HUES6 (cell line): ENCODE data around the gene UROC1.

Experiments used
- H3K27ac ChIP-seq: 2 replicates; pipeline ENCODE4 v1.7.0; 2013; ENCODE audit warnings: low read depth, mild to moderate bottlenecking, low read length, inconsistent platforms
- H3K27me3 ChIP-seq: 2 replicates; pipeline ENCODE4 v1.6.1; 2013; ENCODE audit warnings: low read length; ENCODE audit not compliant: control insufficient read depth, insufficient read depth
- H3K36me3 ChIP-seq: 2 replicates; pipeline ENCODE4 v1.6.1; 2013; ENCODE audit warnings: low read length; ENCODE audit not compliant: control insufficient read depth, insufficient read depth
- H3K4me1 ChIP-seq: 2 replicates; pipeline ENCODE4 v1.6.1; 2013; ENCODE audit warnings: low read length; ENCODE audit not compliant: control insufficient read depth, insufficient read depth
- H3K4me3 ChIP-seq: 2 replicates; pipeline ENCODE4 v1.5.1; 2013; ENCODE audit warnings: low read depth, low read length
- H3K9ac ChIP-seq: one replicate; pipeline ENCODE4 v1.6.1; 2013; ENCODE audit warnings: mild to moderate bottlenecking, low read length
- H3K9me3 ChIP-seq: 2 replicates; pipeline ENCODE4 v1.6.1; 2013; ENCODE audit warnings: low read depth, low read length; ENCODE audit not compliant: control insufficient read depth, insufficient read depth

UROC1 gene

GRCh38 chr3:126473292-126474168 lies 44.0 kb downstream of the UROC1 start:
- Histone ChIP-seq H3K4me3 (peak overlapping the region; percentile 42), H3K9ac (peak overlapping the region; percentile 12), H3K9me3 (no peaks in the 10 kb centered on the region), H3K27me3 (no peaks in the 10 kb centered on the region), H3K27ac (no peak overlapping the region), H3K36me3 (peaks cover 38% of the 10 kb centered on the region), H3K4me1 (peaks cover 30% of the 10 kb centered on the region)

- Histone ChIP-seq H3K4me1 (peaks cover 30% of the 10 kb centered on the region), H3K36me3 (peaks cover 49% of the 10 kb centered on the region), H3K9ac (no peak overlapping the region), H3K9me3 (no peaks in the 10 kb centered on the region), H3K4me3 (peak overlapping the region; percentile 42; the same call in 1 of the 2 replicates), H3K27me3 (no peaks in the 10 kb centered on the region), H3K27ac (no peak overlapping the region)
Observed at GRCh38 chr3:126472277-126473006, 45.1 kb downstream of the UROC1 start.

DNA sequence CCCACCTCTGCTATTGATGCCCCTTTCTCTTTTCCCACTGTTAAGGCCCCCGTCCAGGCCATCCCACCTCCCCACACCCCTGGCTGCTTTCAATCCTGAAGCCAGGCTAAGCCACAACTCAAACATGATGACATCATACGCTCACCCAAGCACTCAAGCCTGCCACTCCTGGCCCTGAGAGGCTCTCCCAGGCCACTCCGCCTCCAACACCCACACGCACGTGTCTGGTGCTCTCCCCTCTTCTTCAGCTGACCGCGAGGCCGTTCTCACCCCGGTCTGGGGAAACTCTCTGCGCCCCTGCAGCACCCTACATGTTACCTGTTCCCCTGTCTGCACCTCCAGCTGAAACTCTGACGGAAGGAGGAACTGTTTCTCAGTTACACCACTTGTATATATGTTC lies 48.1 kb downstream of the UROC1 start:
- Histone ChIP-seq H3K4me3 (no peak overlapping the region), H3K9ac (no peak overlapping the region), H3K9me3 (no peaks in the 10 kb centered on the region), H3K4me1 (peaks cover 21% of the 10 kb centered on the region), H3K27me3 (no peaks in the 10 kb centered on the region), H3K27ac (no peak overlapping the region), H3K36me3 (peaks cover 78% of the 10 kb centered on the region)

DNA sequence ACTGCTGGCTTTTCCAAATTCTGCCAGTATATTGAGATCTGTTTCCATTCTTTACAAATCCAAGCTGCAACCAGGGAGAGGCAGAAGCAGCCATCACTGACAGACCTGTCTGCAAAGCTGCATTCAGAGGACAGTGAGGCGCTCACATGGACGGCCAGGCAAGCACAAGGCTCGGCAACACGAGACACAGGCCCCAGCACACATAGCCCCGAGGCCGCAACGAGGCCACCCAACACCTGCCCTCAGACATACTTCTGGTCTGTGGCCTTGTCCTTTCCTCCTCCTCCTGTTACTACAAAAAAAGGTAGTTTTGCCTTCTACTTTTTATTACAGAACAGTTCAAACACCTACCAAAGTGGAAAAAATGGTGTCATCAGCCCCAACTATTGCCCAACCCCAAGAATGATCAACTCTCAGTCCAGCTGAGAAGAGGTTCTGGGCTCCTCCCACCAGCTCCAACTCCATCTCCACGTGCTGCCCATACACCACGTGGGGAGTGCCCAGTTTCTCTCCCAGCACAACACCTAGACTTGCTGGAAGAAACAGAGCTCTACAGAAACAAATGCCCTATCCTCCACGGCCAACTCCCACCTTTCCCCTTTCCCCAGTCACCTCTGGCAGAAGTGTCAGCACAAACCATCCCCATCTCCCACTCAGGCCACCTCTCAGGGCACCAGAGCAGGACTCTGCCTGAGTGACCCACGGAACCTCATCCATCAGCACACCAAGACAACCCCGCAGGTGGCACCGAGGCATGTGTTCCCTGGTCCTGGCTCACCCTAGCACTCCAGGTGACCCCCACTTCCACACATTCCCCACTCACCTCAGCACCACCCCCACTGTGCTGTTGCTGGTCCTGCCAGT lies 49.3 kb downstream of the UROC1 start:
- Histone ChIP-seq H3K36me3 (peaks cover 90% of the 10 kb centered on the region), H3K9ac (no peak overlapping the region), H3K27ac (no peak overlapping the region), H3K4me3 (no peak overlapping the region), H3K27me3 (no peaks in the 10 kb centered on the region), H3K9me3 (no peaks in the 10 kb centered on the region), H3K4me1 (peaks cover 13% of the 10 kb centered on the region)

DNA sequence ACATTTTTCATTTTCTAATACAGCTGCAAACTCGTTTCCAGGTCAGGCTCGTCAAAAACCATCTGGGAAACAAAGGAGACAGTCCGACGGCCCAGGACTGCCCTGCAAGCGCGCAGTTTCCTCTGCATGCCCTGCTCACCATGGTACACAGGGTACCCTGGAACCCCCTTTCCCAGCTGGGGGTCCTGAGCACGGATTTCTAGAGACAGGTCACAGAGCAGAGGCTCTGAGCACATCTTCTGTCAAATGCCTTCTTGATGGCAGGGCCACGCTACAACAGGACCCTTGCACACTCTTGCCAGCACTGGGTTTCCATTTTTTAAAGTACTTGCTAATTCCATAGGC lies 50.0 kb downstream of the UROC1 start:
- Histone ChIP-seq H3K27ac (no peak overlapping the region), H3K9ac (no peak overlapping the region), H3K27me3 (no peaks in the 10 kb centered on the region), H3K9me3 (no peaks in the 10 kb centered on the region), H3K4me3 (no peak overlapping the region), H3K36me3 (peaks cover 93% of the 10 kb centered on the region), H3K4me1 (peaks cover 6% of the 10 kb centered on the region; the same call in 1 of the 2 replicates)

DNA sequence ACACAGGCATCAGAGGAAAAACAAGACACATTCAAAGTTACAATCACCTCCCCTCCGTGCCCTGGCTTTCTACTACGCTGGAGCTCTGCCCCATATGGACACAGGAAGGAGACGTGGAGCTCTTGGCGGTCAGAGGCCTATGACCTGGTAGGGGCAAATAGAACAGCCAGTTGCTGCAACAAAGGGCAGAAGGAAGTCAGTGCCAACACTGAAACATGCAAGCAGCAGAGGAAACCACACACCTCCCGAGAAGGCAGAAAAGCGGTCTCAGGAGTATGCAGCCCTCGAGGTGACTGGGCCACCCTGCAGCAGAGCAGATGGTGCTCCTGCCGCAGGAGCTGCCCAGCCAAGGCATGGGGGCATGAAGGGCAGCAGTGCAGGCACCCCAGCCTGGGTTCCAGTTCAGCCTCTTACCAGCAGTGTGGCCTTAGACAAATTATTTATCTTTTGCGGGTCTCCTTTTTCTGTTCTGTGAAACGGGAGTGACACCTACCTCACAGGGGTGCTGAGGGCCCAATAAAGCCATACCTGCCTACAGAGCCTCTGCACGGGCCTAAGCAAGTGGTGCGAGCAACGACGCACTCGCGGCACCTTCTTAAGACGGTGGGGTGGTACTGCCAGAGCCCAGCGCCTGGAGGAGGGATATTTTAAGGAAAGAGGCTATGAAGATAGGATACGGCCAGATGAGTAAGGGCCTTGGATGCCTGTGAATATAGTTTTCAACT lies 50.5 kb downstream of the UROC1 start:
- Histone ChIP-seq H3K27ac (no peak overlapping the region), H3K36me3 (peaks cover 96% of the 10 kb centered on the region), H3K9ac (no peak overlapping the region), H3K9me3 (no peaks in the 10 kb centered on the region), H3K27me3 (no peaks in the 10 kb centered on the region), H3K4me1 (peaks cover under 1% of the 10 kb centered on the region; the same call in 1 of the 2 replicates), H3K4me3 (no peak overlapping the region)

GRCh38 chr3:126465928-126466544 lies 51.5 kb downstream of the UROC1 start:
- Histone ChIP-seq H3K36me3 (peaks cover 96% of the 10 kb centered on the region), H3K27ac (no peak overlapping the region)

DNA sequence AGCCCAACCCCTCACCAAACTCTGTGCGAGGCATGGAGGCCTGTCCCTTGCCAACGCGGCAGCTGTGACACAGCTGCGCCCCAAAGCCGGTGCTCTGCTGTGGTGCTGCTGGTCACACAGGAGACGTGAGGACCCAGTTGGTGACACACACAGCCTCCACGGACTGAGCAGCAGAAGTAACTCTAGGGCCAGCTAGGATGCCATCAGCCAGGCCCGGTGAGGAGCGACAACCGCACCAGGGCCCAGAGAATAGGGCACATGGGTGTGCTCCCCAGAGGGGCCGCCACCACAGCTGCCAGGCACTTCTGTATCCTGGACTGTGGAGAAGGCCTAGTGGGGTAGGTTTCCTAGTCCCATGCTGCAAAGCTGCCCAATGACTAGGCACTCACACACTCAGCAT lies 52.6 kb downstream of the UROC1 start:
- Histone ChIP-seq H3K36me3 (peaks cover 95% of the 10 kb centered on the region), H3K9ac (no peak overlapping the region), H3K4me1 (no peaks in the 10 kb centered on the region), H3K9me3 (no peaks in the 10 kb centered on the region), H3K27ac (no peak overlapping the region), H3K27me3 (no peaks in the 10 kb centered on the region), H3K4me3 (no peak overlapping the region)

More at GRCh38 chr3:126465928-126466544, 51.5 kb downstream of the UROC1 start:
- Histone ChIP-seq H3K27me3 (no peaks in the 10 kb centered on the region), H3K4me1 (no peaks in the 10 kb centered on the region), H3K4me3 (no peak overlapping the region), H3K9me3 (no peaks in the 10 kb centered on the region), H3K9ac (no peak overlapping the region)

DNA sequence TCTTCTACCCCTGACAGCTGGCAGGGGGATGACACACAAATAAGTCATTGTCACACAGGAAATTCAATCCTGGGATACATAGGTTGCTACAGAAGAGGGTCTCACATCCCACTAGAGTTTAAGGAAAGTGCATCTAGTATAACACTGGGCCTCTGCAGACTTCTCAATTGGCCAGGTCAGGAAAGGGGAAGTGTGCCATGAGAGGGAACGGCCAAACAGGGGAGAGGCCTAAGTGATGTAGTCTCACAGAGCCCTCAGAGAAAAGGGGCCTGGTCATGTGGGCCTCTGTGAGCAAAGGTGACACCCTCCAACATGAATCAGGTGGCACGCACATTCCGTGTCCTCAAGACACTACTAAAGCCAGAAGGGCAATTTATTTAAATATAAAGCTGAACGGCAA lies 53.1 kb downstream of the UROC1 start:
- Histone ChIP-seq H3K27ac (no peak overlapping the region), H3K4me3 (no peak overlapping the region), H3K27me3 (no peaks in the 10 kb centered on the region), H3K36me3 (peaks cover 95% of the 10 kb centered on the region), H3K9me3 (no peaks in the 10 kb centered on the region), H3K4me1 (no peaks in the 10 kb centered on the region), H3K9ac (no peak overlapping the region)

DNA sequence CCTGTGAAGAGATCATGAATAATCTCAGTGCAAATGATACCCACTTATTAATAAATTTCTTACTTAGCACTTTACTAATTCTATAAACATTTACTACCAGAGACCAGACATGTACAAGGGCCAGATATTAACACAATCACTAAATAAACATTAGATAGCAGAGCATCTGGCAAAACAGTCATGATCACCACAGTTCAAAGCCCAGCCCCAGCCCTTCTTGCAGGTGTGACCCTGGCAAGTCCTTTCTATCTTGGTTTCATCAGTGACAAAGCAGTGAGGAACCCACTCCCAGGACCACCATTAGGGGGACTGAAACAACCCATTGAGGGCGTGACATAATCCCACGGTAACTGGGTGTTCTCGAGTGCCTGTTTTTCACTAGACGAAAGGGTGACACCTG lies 53.5 kb downstream of the UROC1 start:
- Histone ChIP-seq H3K27ac (no peak overlapping the region), H3K27me3 (no peaks in the 10 kb centered on the region), H3K9me3 (no peaks in the 10 kb centered on the region), H3K9ac (no peak overlapping the region), H3K4me1 (no peaks in the 10 kb centered on the region), H3K4me3 (no peak overlapping the region), H3K36me3 (peaks cover 95% of the 10 kb centered on the region)
